Activated CD8-positive, alpha-beta memory T cell treated with anti-CD3 and anti-CD28 coated beads, Interleukin-2, amount 50 U/mL, for 48 hours (primary cell): Measurements from ENCODE around the gene F13A1.

Experiments used
- DNase-seq: peaks from one replicate; pipeline ENCODE4 v3.0.0-alpha.2; 2020

Gene F13A1

DNA sequence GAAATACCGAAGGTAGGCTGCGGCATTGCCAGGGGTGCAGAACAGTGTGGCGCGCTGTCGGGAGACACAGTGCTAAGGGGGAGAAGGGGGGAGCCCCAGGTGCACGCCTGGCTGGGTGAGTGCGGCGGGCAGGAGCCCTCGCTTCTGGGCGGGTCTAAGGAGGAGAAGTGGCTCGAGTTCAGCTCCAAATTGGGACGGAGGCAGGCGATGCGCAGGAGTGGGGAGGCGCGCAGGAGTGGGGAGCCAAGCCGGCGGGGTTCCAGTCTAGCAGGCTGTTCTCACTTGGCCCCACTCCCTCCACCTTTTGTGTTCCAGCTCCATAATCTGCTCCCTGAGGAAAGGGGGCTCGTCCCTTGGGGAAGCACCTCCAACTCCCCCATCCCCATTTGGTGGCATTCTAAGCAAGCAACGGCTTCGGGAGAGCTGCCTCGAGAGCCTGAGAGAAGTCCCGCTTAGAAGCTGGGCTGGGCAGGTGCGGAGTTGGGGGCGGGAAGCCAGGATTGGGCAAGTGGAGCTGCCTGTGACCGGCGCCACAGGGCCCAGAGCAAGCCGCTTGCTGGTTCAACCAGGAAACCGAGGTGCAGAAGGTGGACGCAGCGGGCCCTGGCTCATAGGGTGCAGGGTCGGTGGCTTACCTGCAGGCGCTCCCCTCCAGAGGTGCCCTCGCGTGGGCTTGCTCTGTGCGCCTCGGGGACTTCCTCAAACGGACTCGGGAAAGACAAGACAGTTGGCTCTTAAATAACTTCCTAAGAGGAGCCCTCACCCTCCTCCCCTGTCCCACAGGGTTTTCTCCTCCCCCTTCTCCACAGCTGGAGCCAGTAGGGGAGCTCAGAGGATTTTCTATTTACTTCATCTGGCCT, at the start of gene F13A1:
TSS of gene F13A1 (minus strand) at position 711 of the 860 bp plus-strand sequence. CDS start 1,998 bp downstream, outside the sequence.
- no peak for DNase-seq

DNA sequence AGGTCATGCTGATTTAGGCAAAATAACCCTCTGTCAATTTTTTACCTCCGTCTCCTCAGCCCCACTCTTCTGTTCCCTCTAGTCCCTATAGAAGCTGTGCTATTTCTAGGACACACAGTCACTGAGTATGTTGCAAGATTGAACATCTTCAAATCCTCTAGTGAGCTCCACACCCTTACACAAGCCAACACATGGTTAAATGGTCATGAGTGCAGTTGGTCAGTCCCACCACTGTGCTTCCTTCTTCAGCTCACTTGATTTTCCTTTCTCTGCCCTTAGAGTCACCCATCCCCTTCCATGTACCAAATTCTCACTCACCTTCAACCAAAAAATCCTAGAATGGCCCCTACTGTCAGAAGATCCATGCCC, 48.2 kb upstream of the F13A1 start:
- DNase-seq: no peak

DNA sequence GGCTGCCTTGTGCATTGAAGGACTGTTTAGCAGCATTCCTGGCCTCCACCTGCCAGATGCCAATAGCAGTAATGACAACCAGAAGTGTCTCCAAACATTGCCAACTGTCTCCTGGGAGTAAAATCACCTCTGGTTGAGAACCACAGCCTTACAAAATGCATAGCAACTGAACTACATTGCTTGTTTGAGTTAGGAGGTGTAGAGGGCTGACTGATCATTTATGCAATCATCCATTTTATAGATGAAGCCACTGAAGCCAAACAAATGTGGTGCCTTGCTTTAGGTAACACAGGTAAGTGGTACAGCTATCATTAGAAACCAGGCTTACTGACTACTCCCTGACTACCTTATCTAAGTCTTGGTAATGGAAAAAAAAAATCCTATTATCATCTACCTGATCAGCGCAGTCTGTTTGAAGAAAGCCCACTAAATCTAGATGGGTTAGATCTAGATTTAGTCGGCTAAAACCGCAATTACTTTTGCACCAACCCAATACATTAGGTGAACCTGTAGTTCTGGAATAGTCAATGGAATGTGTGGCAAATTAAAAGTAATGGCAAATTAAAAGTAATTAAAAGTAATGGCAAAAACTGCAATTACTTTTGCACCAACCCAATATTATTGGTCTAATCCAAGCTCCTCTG, 47.7 kb upstream of the F13A1 start:
- no peak for DNase-seq

DNA sequence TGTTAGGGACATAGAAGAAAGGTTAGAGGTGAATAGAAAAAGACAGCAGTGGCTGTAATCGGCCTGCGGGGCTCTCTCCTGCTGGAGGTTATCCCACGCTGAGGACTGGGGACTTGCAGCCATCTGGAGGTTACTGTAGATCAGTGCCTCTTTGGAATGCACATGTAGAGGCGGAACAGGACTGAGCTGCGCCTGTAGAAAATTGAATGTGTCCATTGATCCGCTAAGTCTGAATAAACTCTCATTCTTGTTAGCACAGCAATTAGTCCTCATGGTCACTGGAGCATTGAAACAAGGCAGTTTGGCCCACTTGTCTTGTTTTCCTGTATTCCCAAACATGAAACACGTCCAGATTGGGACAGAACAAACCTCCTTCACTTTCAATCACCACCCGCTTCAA, 46.3 kb upstream of the F13A1 start:
- DNase-seq: no peak

DNA sequence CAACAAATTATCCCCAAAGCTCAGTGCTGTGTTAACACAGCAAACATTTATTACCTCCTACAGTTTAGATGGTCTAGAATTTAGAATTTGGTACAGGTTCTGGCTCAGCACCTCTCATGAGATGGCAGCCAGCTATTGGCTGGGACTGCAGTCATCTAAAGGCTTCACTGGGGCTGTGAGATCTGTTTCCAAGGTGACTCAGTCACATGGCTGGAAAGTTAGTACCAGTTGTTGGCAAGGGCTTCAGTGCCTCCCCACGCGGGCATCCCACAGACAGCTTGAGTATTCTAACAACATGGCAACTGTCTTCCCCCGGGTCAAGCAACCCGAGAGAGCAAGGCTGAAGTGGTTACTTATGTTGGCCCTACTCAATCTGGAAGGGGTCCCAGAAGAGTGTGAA, 44.8 kb upstream of the F13A1 start:
- no peak for DNase-seq

DNA sequence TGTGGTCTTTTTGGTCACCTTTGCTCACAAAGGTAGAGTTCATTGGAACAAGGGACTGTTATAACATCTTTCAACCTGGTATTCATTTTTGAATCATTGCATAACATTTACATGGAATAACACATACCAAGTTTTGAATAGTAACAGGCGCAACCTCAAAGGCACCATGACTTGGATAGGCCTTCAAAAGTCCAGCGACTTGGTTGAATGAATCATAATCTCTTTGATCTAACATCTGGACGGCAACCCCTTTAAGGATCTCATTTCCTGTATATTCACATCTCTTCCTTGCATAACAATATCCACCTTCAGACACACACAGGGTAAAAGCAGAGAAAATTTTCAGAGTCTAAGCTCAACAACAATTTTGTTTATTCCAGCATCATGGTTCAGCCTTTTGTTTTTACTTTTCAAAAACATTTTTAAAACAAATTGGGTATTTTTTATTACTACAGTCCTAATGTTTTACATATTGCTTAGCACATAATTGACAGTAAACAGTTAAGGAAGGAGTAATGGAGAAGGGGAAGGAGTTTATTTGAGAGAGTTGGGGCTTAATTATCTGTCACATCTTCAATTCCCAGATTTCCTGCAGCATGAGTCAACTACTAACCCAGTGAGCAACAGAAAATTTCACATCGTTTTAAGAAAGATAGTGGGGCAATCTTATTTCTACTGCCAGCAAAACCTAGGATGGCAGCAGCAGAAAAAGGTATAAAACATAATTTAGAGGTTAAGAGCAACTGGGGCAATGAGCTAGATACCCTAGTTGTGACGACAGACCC, 41.8 kb upstream of the F13A1 start:
- DNase-seq: no peak

DNA sequence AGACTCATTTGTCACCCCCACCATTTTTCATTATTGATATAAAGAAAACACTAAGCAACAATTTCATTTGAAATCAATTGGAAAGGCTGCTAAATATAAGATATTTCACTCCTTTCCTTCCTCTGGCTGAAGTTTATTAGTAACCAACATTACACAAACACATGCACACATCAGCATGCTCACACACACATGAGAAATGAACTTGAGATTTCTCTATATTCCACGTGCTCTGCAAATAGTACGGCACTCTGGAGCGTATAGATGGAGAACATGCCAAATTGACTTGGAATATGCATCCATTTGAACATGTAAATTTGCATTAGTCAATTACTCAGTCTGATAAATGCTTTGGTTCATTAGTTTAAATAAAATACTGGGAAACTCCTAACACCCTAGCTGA, 37.1 kb upstream of the F13A1 start:
- DNase-seq: no peak

DNA sequence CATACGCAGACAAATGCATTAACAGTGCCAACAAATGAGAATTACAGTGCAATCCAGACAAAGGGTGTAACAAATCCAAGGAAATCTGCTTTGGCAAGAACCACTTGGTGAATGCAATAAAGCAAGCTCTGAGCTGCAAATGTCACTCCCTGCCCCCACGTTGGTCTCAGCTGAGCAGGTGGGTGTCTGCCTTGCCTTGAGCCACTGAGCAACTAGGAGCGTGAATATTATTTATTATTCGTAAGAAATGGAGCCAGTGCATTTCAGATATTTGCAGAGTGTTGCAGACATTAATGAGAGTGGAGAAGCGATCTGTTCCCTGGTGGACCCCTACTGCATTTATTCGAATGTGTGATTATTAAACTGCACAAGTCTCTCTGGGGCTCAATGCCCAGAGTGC, 36.6 kb upstream of the F13A1 start:
- no peak for DNase-seq

DNA sequence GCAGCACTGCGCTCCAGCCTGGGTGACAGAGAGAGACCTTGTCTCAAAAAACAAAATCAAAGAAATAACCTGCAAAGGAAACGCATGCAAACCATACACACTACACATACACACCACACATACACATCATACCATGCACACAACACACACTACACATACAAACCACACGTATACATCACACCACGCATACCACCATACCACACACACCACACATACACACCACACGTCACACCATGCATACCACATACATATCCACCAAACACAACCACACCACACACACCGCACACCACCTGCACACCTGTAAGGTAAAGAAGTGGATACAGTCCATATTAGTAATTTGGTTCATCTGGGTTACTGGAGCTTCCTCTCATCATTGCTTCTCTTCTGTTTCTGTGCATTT, 32.3 kb upstream of the F13A1 start:
- DNase-seq: no peak

DNA sequence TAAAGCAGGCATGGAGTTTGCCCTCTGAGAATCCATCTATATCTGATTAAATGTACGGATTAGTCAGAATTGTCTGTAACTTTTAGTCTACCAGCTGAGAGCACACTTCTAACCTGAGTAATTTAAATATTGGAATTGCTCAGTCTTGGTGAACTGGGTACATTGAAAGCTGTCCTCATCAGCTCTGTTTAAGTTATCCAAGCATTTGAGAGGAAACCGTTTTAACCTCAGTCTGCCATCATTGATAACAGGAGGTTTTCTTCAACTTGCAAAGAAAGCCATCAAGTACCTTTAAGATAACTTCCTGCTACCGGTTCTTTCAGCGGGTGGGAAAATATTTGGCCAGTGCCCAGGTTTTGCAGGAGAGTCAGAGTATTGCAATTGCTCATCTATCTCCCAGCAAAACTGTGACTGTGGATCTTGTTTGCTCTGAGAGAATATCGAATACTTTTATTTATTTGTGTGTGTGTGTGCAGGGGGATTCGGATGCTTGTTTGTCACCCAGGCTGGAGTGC, 31.1 kb upstream of the F13A1 start:
- no peak for DNase-seq

DNA sequence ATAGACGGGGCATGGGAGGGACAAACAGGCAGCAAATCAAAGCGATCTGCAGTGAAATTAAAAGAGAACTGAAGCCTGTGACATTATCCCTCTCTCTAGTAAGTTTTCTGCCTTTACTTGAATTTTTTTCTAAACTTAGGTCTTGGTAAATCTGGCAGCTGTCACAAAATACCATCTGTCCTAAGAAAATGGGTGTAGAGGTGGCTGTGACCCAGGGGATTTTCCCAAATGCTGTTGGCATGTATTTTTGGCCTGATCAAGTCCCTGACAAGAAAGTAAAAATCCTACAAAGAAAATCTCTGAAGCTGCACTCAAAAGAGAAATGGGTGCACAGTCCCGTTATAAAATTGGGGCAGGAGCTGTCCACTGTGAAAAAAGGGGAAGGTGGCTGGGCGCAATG, 30.2 kb upstream of the F13A1 start:
- DNase-seq: no peak

DNA sequence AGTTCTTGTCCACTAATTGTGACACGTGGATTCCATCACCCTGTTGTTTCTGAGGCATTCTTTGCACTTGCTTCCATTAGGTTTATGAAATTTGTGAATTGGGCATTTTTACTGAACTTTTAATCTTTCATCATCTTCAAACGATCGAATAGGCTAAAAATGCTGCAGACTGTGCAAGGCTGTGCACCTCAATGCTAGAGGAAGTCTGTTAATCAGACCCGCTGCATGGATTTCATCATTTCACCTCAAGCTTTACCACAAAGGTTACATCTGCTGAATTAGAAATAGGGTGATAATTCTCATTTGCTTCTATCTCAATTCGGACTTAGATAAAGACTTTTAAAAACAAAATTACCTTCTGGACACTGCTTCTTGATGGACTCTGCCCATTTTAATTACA, 27.8 kb upstream of the F13A1 start:
- DNase-seq: no peak

DNA sequence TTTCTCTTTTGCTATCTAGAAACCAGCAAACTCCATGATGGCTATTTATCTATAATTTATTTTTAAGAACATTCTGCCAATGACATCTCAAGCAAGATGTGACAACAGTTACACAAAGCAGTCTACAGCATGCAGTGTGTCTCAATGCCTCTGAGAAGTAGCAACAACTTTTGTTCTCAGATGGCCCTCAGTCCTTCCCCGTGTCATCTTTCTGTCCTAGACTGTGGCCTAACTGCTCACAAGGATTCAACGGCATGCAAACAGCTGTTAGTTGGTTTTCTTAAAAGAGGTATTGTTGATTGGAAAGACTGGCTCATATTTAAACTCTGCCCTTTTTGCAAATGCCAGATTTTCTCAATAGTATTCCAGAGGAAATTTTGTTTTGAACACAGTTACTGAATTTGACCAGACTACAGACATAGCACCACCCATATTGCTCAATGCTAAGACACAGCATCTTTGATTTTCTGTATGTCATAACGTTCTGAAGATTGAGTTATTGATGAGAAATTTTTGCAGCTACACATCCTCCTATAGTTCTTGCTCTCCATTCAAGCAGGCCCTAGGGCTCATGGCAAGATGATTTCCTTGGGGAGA, 26.1 kb upstream of the F13A1 start:
- DNase-seq: no peak

DNA sequence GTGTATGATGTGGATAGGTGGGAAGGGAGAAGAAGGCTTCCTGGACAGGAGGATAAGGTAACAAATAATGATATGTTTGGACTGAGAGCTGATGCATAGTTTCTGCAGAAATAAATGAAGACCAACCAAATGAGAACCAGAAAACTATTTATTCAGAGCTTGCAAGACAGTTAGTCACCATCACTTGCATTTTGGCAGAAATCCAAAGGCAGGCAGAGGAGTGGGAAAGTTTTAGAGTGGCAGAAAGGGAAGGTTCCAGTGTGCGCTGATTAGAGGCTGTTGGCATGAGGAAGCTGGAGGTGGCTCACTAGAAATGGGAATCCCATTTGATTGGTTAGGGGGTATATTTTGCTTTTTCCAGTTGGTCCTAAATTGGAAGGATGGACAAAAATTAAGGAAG, 13.0 kb upstream of the F13A1 start:
- DNase-seq: no peak

DNA sequence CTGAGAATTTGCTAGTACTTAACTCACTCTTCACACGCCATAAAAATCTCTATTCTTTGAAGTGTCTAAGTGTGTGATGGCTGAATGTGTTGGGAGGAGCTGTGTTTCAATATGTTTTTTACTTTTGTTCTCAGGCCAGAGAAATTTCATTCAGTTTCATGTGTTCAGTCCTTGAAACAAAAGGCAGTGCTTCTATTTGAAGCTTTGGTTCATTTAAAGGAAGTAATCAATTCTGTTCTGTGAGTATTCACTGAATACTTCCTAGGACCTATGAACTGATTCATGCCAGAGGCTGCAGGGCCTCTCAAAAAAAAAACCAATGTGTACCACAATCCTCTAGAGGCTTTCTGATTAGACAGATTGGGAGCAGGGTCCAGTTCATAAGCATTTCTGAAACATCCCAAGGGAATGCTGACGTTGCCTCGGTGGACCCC, 12.4 kb upstream of the F13A1 start:
- DNase-seq: no peak

DNA sequence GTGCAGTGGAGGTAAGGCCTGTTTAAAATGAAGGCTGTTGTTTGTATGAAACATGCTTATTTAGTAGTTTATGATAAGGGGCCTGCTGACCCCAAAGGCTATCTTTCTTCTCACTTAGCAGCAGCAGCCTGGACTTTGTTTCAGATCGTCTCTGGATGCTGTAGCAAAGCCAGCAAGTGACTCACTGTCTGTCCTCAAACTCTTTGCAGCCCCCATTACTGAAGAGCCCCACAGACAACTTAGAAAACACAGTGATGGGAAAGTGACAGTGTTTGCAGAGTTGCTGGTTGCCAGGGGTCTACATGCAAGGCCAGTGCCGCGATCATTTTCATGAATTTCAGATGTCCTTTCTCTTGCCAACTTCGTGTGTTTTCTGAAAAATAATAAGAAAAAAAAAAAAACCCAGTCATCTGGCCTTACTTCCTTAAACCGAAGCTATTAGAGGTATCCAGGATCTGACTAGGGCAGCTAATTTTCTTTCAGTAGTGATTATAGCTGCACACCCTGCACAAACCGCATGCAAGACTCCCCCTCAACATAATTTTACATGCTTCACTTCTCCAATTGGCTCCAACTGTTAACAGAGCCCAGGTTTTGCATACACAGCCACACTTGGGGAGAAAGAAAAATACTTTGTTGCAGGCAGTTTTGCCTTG, 11.6 kb upstream of the F13A1 start:
- no peak for DNase-seq

DNA sequence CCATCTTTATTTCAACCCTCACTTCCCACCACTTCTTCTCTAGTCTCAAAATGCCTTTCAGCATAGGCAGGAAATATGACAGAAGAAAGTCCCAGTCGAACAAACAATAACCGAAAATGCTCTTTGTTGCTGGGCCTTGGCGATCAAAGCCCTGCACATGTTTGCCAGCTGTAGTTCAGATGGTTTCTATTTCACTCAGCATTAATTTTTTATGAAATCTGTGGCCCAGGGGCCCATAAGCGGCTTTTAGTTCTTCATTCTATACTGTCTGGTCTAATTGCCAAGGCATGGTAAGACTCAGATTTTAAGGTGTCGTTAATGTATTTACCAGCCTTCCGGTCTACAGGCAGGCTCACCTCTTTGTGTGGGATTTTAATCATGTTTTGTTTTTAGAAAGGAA, 10.9 kb upstream of the F13A1 start:
- no peak for DNase-seq

DNA sequence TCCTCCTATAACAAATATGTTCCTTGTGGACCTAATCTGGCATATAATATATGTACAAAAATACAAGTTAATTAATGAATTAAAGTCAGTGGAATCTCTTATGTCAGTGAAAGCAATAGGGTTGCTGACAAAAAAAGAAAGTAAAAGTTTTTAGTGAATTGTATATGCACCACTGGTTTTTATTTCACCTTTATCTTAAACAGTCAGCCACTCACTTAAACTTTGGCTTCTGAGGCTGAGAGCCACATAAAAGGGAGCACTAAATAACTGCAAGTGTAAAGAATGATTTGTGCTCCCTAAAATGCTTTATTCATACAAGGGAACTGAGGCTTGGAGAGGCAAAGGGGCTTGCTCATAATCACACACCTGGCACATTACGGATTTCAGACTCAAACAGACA, 9.9 kb upstream of the F13A1 start:
- no peak for DNase-seq

DNA sequence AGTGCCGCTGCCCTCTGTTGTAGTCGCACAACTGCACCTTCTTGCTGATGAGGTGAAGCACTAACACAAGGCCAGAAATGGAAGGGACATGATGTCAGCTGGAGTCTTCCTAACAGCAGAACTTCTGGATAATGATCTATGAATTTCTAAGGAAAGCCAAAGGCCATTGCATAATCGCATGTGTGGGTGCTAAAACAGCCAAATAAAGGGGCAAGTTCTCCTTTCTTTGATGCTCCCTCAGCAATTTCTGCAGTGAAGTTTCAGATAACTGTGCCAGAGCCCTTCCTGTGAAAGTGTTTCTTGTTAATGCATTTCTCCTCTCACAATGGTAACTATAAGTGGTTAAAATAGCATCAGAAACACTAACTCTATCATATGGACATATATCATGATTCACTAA, 8.0 kb upstream of the F13A1 start:
- DNase-seq: no peak

DNA sequence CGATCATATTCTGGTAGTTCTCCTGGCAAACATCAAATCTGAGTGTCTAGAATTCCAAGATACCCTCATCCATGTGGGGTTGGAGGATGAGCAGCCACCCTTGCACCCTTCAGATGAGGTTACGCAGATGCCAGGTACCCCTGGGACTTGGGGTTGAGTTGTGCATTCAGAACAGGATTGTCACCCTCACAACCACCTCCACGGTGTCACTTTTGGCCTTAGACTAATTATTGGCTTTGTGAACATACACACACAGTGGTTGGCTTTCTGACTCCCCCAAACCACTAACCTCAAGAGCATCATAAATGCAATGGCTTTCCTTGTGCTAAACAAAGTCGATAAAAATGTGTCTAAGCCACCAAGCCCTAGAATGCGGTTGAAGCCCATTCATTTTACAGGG, 2.9 kb upstream of the F13A1 start:
- DNase-seq: no peak

DNA sequence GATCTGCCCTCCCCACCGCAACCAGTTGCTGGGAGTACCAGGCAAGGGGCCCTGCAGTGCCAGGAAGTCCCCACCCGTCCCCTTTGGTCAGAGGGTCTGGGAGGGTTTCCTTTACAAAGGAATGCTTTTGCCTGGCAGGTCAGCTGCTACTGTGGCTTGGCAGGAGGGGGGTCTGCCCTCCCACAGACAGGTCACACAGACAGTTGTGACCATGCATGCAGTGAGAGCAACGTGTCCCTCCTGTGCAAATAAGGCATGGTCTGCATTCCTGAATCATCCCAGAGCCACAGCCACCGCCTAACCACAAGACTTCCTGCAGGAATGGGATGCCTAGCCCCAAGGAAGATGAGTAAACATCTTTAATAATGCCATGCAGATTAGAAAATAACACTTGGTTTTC, 439 bp upstream of the F13A1 start:
- DNase-seq: no peak

DNA sequence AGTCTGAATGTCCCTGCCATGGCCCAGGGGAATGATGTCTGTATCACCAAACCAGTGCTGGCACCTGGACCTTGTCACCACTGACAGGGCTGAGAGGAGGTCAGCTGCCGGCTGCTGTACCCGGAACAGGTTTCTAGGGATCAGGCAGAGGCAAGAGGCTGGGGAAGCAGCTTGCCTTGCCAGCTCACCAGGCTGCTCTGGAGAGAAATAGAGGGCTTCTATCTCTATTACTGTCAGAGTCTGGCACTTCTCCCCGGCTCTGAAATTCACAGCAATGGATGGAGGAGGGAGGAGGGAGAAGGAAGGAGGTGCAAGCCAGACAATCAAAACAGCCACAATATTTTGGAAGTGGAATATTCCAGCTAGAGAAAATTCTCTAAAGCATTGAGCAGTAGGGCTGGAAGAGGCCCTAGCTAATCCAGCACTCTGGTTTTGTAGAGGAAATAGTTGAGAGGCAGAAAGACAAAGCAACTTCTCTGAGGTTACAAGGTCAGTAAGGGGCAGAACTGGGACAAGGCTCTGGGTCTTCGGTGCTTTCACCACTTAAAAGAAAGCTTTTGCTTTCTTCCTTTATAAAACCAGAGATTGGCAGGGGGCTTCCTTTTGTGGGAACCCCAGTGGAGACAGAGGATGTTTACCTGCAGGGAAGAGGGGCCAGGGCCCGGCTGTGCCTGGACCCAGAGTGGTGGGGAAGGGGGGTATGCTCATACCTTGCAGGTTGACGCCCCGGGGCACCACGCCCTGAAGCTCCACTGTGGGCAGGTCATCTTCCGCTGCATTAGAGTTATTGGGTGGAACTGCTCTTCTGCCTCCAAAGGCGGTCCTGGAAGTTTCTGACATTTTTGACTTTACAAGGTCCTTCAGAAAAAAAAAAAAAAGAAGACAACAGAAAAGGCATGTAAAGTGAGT, 2.4 kb downstream of the F13A1 start:
- DNase-seq: no peak
